ENCODE measurements around the gene ATP5F1E.

The ATP5F1E gene

GRCh38 chr20:58982406-58983114 lies 49.6 kb downstream of the ATP5F1E start:
- peak overlapping the region; percentile 77 for H3K27ac ChIP-seq
- no peak for DNase-seq (ENCODE audit: low spot score)
- no peak for TF ChIP-seq CTCF (conservative IDR thresholded peaks at IDR 0.05; ENCODE audit: low read depth)
- POLR2A ChIA-PET (ENCODE audit: low non-redundant PET) = no interaction called here
- CTCF ChIA-PET = interaction anchor here (0.6 kb wide), 1 partner anchor 239 kb away, joined by 3 read pairs; no protein-coding TSS in a partner anchor

GRCh38 chr20:58981628-58982364 lies 50.3 kb downstream of the ATP5F1E start:
- ChIA-PET CTCF (interaction anchor here (0.6 to 0.7 kb wide), 4 partner anchors 52 to 906 kb away, joined by 3 read pairs; no protein-coding TSS in a partner anchor), POLR2A (ENCODE audit: low non-redundant PET) (interaction anchor here (0.6 kb wide), 1 partner anchor 74 kb away, joined by 11 read pairs; no protein-coding TSS in a partner anchor)
- peak overlapping the region; percentile 77 for H3K27ac ChIP-seq
- no peak for TF ChIP-seq CTCF (conservative IDR thresholded peaks at IDR 0.05; ENCODE audit: low read depth)
- DNase-seq (ENCODE audit: low spot score) = peak; percentile 51

GRCh38 chr20:58980711-58981627 lies 51.2 kb downstream of the ATP5F1E start, which contains the start of gene NELFCD:
Gene NELFCD, plus strand, starts transcription at chr20:58981256. Its CDS starts 54 bp downstream, at chr20:58981310.
- peak; percentile 100 for DNase-seq (ENCODE audit: low spot score)
- TF ChIP-seq CTCF (conservative IDR thresholded peaks at IDR 0.05; ENCODE audit: low read depth) = no peak
- POLR2A ChIA-PET (ENCODE audit: low non-redundant PET) = interaction anchor here (0.6 kb wide), 1 partner anchor 73 kb away, joined by 11 read pairs; no protein-coding TSS in a partner anchor
- peak within 1 kb of the TSS; percentile 77 for H3K27ac ChIP-seq
- CTCF ChIA-PET = interaction anchor here (0.6 to 0.7 kb wide), 2 partner anchors 55 to 906 kb away, joined by 3 read pairs; no protein-coding TSS in a partner anchor

- H3K27ac ChIP-seq = no peak overlapping the region
- CTCF ChIA-PET = no interaction called here
- DNase-seq (ENCODE audit: low spot score) = no peak
- no peak for TF ChIP-seq CTCF (conservative IDR thresholded peaks at IDR 0.05; ENCODE audit: low read depth)
- POLR2A ChIA-PET (ENCODE audit: low non-redundant PET) = interaction anchor here (0.6 to 0.7 kb wide), 3 partner anchors 9 to 475 kb away, joined by 3 to 4 read pairs (median 4); partner anchors contain the start of gene ATP5F1E
These were observed 53.6 kb downstream of the ATP5F1E start for GRCh38 chr20:58978351-58979190.

GRCh38 chr20:58976061-58976730 lies 55.9 kb downstream of the ATP5F1E start:
- TF ChIP-seq CTCF (conservative IDR thresholded peaks at IDR 0.05; ENCODE audit: low read depth) = no peak
- no peak overlapping the region for H3K27ac ChIP-seq
- CTCF ChIA-PET = interaction anchor here (0.8 kb wide), 1 partner anchor 123 kb away, joined by 4 read pairs; no protein-coding TSS in a partner anchor
- POLR2A ChIA-PET (ENCODE audit: low non-redundant PET) = no interaction called here
- DNase-seq (ENCODE audit: low spot score) = no peak

Measured in RWPE1 (cell line).